ENCODE data around the gene TMED5.
"Not testable (repeated sequence)": the region's sequence is repeated elsewhere in the genome, so short reads cannot be mapped to it uniquely, and the experiment has no call there.

Gene TMED5

GRCh38 chr1:93190432-93190831 is 10.2 kb upstream of the TMED5 start:
- Mint-ChIP-seq H3K4me3 (no peak overlapping the region), H3K27ac (no peak overlapping the region), H3K27me3 (ENCODE audit: low read depth) (no peaks in the 10 kb centered on the region), H3K9me3 (no peaks in the 10 kb centered on the region), H3K36me3 (ENCODE audit: low read depth) (peaks cover 28% of the 10 kb centered on the region), H3K4me1 (ENCODE audit: low read depth) (peaks cover 22% of the 10 kb centered on the region)

- Mint-ChIP-seq H3K4me3 (no peak overlapping the region), H3K9me3 (no peaks in the 10 kb centered on the region), H3K27me3 (ENCODE audit: low read depth) (no peaks in the 10 kb centered on the region), H3K4me1 (ENCODE audit: low read depth) (peaks cover 45% of the 10 kb centered on the region), H3K36me3 (ENCODE audit: low read depth) (peaks cover 22% of the 10 kb centered on the region), H3K27ac (no peak overlapping the region)
These were observed 6.5 kb upstream of the TMED5 start for GRCh38 chr1:93186667-93187066.

GRCh38 chr1:93180723-93181613 is 755 bp upstream of the TMED5 start, which contains the start of gene CCDC18:
Gene CCDC18 (plus strand): TSS chr1:93180724. CDS start chr1:93183362, 2,638 bp downstream.
- Mint-ChIP-seq H3K27ac (peak within 1 kb of the TSS; percentile 99), H3K27me3 (ENCODE audit: low read depth) (no peaks in the 10 kb centered on the region), H3K4me1 (ENCODE audit: low read depth) (peaks cover 49% of the 10 kb centered on the region), H3K36me3 (ENCODE audit: low read depth) (peaks cover 29% of the 10 kb centered on the region), H3K9me3 (no peaks in the 10 kb centered on the region), H3K4me3 (peak within 1 kb of the TSS; percentile 96)

GRCh38 chr1:93178418-93178817 is 1.8 kb downstream of the TMED5 start:
- peak overlapping the region; percentile 46 for H3K27ac Mint-ChIP-seq
- peaks cover 45% of the 10 kb centered on the region for H3K4me1 Mint-ChIP-seq (ENCODE audit: low read depth)
- peak overlapping the region; percentile 96 for H3K4me3 Mint-ChIP-seq
- no peaks in the 10 kb centered on the region for H3K27me3 Mint-ChIP-seq (ENCODE audit: low read depth)
- H3K9me3 Mint-ChIP-seq, result peaks cover 5% of the 10 kb centered on the region
- H3K36me3 Mint-ChIP-seq (ENCODE audit: low read depth), result peaks cover 30% of the 10 kb centered on the region

- peaks cover 32% of the 10 kb centered on the region for H3K36me3 Mint-ChIP-seq (ENCODE audit: low read depth)
- no peaks in the 10 kb centered on the region for H3K27me3 Mint-ChIP-seq (ENCODE audit: low read depth)
- peaks cover 42% of the 10 kb centered on the region for H3K4me1 Mint-ChIP-seq (ENCODE audit: low read depth)
- H3K27ac Mint-ChIP-seq, result peak overlapping the region; percentile 46
- peak overlapping the region; percentile 96 for H3K4me3 Mint-ChIP-seq
- H3K9me3 Mint-ChIP-seq, result peaks cover 5% of the 10 kb centered on the region
These were observed 2.2 kb downstream of the TMED5 start for GRCh38 chr1:93177991-93178390.

- peaks cover 49% of the 10 kb centered on the region for H3K4me1 Mint-ChIP-seq (ENCODE audit: low read depth)
- not testable (repeated sequence) for H3K4me3 Mint-ChIP-seq; H3K27ac Mint-ChIP-seq; H3K9me3 Mint-ChIP-seq; H3K27me3 Mint-ChIP-seq (ENCODE audit: low read depth)
- peaks cover 39% of the 10 kb centered on the region for H3K36me3 Mint-ChIP-seq (ENCODE audit: low read depth)
These were observed 5.6 kb downstream of the TMED5 start for GRCh38 chr1:93174638-93175037.

- Mint-ChIP-seq H3K9me3 (peaks cover 15% of the 10 kb centered on the region), H3K27me3 (ENCODE audit: low read depth) (no peaks in the 10 kb centered on the region), H3K27ac (no peak overlapping the region), H3K36me3 (ENCODE audit: low read depth) (peaks cover 35% of the 10 kb centered on the region), H3K4me1 (ENCODE audit: low read depth) (peaks cover 41% of the 10 kb centered on the region), H3K4me3 (no peak overlapping the region)
These were observed 7.4 kb downstream of the TMED5 start for GRCh38 chr1:93172778-93173177.

GRCh38 chr1:93171549-93172034 is 8.6 kb downstream of the TMED5 start:
- Mint-ChIP-seq H3K27me3 (ENCODE audit: low read depth) (no peaks in the 10 kb centered on the region), H3K27ac (peak overlapping the region; percentile 75), H3K36me3 (ENCODE audit: low read depth) (peaks cover 46% of the 10 kb centered on the region)

GRCh38 chr1:93170141-93170678 is 10.0 kb downstream of the TMED5 start:
- peaks cover 33% of the 10 kb centered on the region for H3K4me1 Mint-ChIP-seq (ENCODE audit: low read depth)
- not testable (repeated sequence) for H3K27me3 Mint-ChIP-seq (ENCODE audit: low read depth); H3K27ac Mint-ChIP-seq; H3K4me3 Mint-ChIP-seq
- peaks cover 50% of the 10 kb centered on the region for H3K36me3 Mint-ChIP-seq (ENCODE audit: low read depth)
- peaks cover 30% of the 10 kb centered on the region for H3K9me3 Mint-ChIP-seq

More at GRCh38 chr1:93171549-93172034, 8.6 kb downstream of the TMED5 start:
- Mint-ChIP-seq H3K9me3 (peaks cover 22% of the 10 kb centered on the region), H3K4me1 (ENCODE audit: low read depth) (peaks cover 37% of the 10 kb centered on the region), H3K4me3 (peak overlapping the region; percentile 84)

GRCh38 chr1:93167006-93167405 is 13.2 kb downstream of the TMED5 start:
- Mint-ChIP-seq H3K9me3 (peaks cover 25% of the 10 kb centered on the region), H3K4me3 (no peak overlapping the region), H3K27me3 (ENCODE audit: low read depth) (no peaks in the 10 kb centered on the region), H3K36me3 (ENCODE audit: low read depth) (peaks cover 42% of the 10 kb centered on the region), H3K4me1 (ENCODE audit: low read depth) (peaks cover 30% of the 10 kb centered on the region), H3K27ac (no peak overlapping the region)

- Mint-ChIP-seq H3K9me3 (peaks cover 25% of the 10 kb centered on the region), H3K36me3 (ENCODE audit: low read depth) (peaks cover 41% of the 10 kb centered on the region), H3K4me1 (ENCODE audit: low read depth) (peaks cover 21% of the 10 kb centered on the region)
- not testable (repeated sequence) for H3K4me3 Mint-ChIP-seq; H3K27me3 Mint-ChIP-seq (ENCODE audit: low read depth); H3K27ac Mint-ChIP-seq
These were observed 14.3 kb downstream of the TMED5 start for GRCh38 chr1:93165895-93166294.

GRCh38 chr1:93164816-93165215 is 15.4 kb downstream of the TMED5 start:
- no peak overlapping the region for H3K27ac Mint-ChIP-seq
- no peak overlapping the region for H3K4me3 Mint-ChIP-seq
- H3K36me3 Mint-ChIP-seq (ENCODE audit: low read depth), result peaks cover 38% of the 10 kb centered on the region
- peaks cover 19% of the 10 kb centered on the region for H3K4me1 Mint-ChIP-seq (ENCODE audit: low read depth)
- no peaks in the 10 kb centered on the region for H3K27me3 Mint-ChIP-seq (ENCODE audit: low read depth)
- peaks cover 25% of the 10 kb centered on the region for H3K9me3 Mint-ChIP-seq

GRCh38 chr1:93163314-93163713 is 16.9 kb downstream of the TMED5 start:
- not testable (repeated sequence) for H3K27me3 Mint-ChIP-seq (ENCODE audit: low read depth); H3K27ac Mint-ChIP-seq; H3K4me3 Mint-ChIP-seq
- Mint-ChIP-seq H3K9me3 (peaks cover 21% of the 10 kb centered on the region), H3K36me3 (ENCODE audit: low read depth) (peaks cover 35% of the 10 kb centered on the region), H3K4me1 (ENCODE audit: low read depth) (peaks cover 16% of the 10 kb centered on the region)

- H3K27me3 Mint-ChIP-seq (ENCODE audit: low read depth), result no peaks in the 10 kb centered on the region
- H3K4me1 Mint-ChIP-seq (ENCODE audit: low read depth), result peaks cover 14% of the 10 kb centered on the region
- no peak overlapping the region for H3K4me3 Mint-ChIP-seq
- peaks cover 19% of the 10 kb centered on the region for H3K36me3 Mint-ChIP-seq (ENCODE audit: low read depth)
- no peaks in the 10 kb centered on the region for H3K9me3 Mint-ChIP-seq
- no peak overlapping the region for H3K27ac Mint-ChIP-seq
These were observed 20.9 kb downstream of the TMED5 start for GRCh38 chr1:93159337-93159736.

- Mint-ChIP-seq H3K4me1 (ENCODE audit: low read depth) (peaks cover 11% of the 10 kb centered on the region), H3K4me3 (no peak overlapping the region), H3K27me3 (ENCODE audit: low read depth) (no peaks in the 10 kb centered on the region), H3K36me3 (ENCODE audit: low read depth) (peaks cover 21% of the 10 kb centered on the region), H3K9me3 (no peaks in the 10 kb centered on the region), H3K27ac (peak overlapping the region; percentile 59)
These were observed 24.9 kb downstream of the TMED5 start for GRCh38 chr1:93155335-93155734.

All from T-helper 1 cell treated with Interleukin-12 subunit alpha and Interleukin-12 subunit beta and Interleukin-4 antibody, amounts not matched to agents 30 μg/mL and 1 μg/mL, for 36 hours (primary cell).